Astrocyte (in vitro differentiated cells and primary cell): ENCODE data around the gene TOLLIP. TPM values are rescaled to one million over a fixed set of nuclear protein-coding genes. Genes with fewer than 3 reads are reported as not detected.

Experiments
- DNase-seq: peaks from one replicate; pipeline ENCODE4 v3.0.0-alpha.2; 2010; ENCODE audit warnings: low read depth
- FAIRE-seq: peaks from 2 replicates; lab custom pipeline; 2011; peaks lifted over from hg19 to GRCh38; lab: Jason Lieb, UNC
- H2AFZ ChIP-seq: 2 replicates; pipeline ENCODE4 v1.6.0; 2012; ENCODE audit warnings: low read depth, low read length, inconsistent platforms
- H3K27ac ChIP-seq: 2 replicates; pipeline ENCODE4 v1.5.1; 2011; ENCODE audit warnings: low read depth, low read length, inconsistent platforms
- H3K27me3 ChIP-seq: 2 replicates; pipeline ENCODE4 v1.6.0; 2011; ENCODE audit warnings: low read length, inconsistent platforms; ENCODE audit not compliant: insufficient read depth
- H3K36me3 ChIP-seq: 2 replicates; pipeline ENCODE4 v1.5.1; 2011; ENCODE audit warnings: low read length, inconsistent platforms; ENCODE audit not compliant: insufficient read depth
- H3K4me1 ChIP-seq: 2 replicates; pipeline ENCODE4 v1.5.1; 2011; ENCODE audit warnings: low read length, inconsistent platforms; ENCODE audit not compliant: insufficient read depth
- H3K4me2 ChIP-seq: 2 replicates; pipeline ENCODE4 v1.6.0; 2012; ENCODE audit warnings: low read length, inconsistent platforms
- H3K4me3 ChIP-seq: 2 replicates; pipeline ENCODE4 v1.5.1; 2011; ENCODE audit warnings: low read depth, mild to moderate bottlenecking, low read length, inconsistent platforms; ENCODE audit not compliant: insufficient read depth
- H3K79me2 ChIP-seq: 2 replicates; pipeline ENCODE4 v1.6.0; 2012; ENCODE audit warnings: mild to moderate bottlenecking, low read length, inconsistent platforms; ENCODE audit not compliant: insufficient read depth
- H3K9ac ChIP-seq: 2 replicates; pipeline ENCODE4 v1.6.0; 2012; ENCODE audit warnings: mild to moderate bottlenecking, low read length, inconsistent platforms
- H3K9me3 ChIP-seq: 2 replicates; pipeline ENCODE4 v1.5.1; 2012; ENCODE audit warnings: low read depth, mild to moderate bottlenecking, low read length, inconsistent platforms; ENCODE audit not compliant: insufficient read depth
- H4K20me1 ChIP-seq: 2 replicates; pipeline ENCODE4 v1.6.0; 2012; ENCODE audit warnings: low read length, inconsistent platforms; ENCODE audit not compliant: insufficient read depth
- H3K27ac Mint-ChIP-seq: one replicate; pipeline ENCODE4 v1.8.0; 2021; ENCODE audit warnings: mild to moderate bottlenecking, mixed read lengths; ENCODE audit not compliant: unreplicated experiment
- H3K27me3 Mint-ChIP-seq: one replicate; pipeline ENCODE4 v1.8.0; 2021; ENCODE audit warnings: low read depth, mixed read lengths; ENCODE audit not compliant: unreplicated experiment
- H3K36me3 Mint-ChIP-seq: one replicate; pipeline ENCODE4 v1.8.0; 2021; ENCODE audit warnings: low read depth, mixed read lengths; ENCODE audit not compliant: unreplicated experiment
- H3K4me1 Mint-ChIP-seq: one replicate; pipeline ENCODE4 v1.8.0; 2021; ENCODE audit warnings: low read depth, mixed read lengths; ENCODE audit not compliant: unreplicated experiment
- H3K4me3 Mint-ChIP-seq: one replicate; pipeline ENCODE4 v1.8.0; 2021; ENCODE audit warnings: mild to moderate bottlenecking, moderate library complexity, mixed read lengths; ENCODE audit not compliant: unreplicated experiment
- H3K9me3 Mint-ChIP-seq: one replicate; pipeline ENCODE4 v1.8.0; 2021; ENCODE audit warnings: mild to moderate bottlenecking, mixed read lengths; ENCODE audit not compliant: unreplicated experiment
- EZH2 ChIP-seq: IDR thresholded peaks from 2 replicates; pipeline ENCODE4 v1.6.1; 2012; ENCODE audit warnings: mild to moderate bottlenecking, low read length, inconsistent platforms; ENCODE audit not compliant: insufficient read depth
- total RNA-seq: library from RNA; stranded (reverse); gene quantifications from 2 replicates; pipeline ENCODE4 v1.2.1, GENCODE V29; 2021
- TF ChIP-seq, protein P1 (sequence below): IDR thresholded peaks from 2 replicates; pipeline ENCODE4 v1.5.1; 2011; ENCODE audit warnings: low read depth, mild to moderate bottlenecking, inconsistent platforms, low read length, moderate library complexity; ENCODE audit not compliant: insufficient read depth

Gene TOLLIP
- total RNA-seq, 1 donor from 2014 or later: 46.4 TPM

DNA sequence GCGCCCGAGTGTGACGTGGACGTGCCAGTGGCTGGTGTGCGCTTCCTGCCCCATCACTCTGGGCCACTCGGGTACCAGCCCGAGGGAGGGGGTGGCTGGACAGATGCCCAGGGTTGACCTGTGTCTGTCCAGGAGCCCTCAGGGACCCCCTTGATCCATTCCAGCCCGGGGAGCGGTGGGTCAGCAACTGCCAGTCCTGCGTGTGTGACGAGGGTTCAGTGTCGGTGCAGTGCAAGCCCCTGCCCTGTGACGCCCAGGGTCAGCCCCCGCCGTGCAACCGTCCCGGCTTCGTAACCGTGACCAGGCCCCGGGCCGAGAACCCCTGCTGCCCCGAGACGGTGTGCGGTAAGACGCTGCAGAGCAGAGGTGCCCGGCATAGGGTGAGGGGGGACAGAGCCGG is 52.1 kb downstream of the TOLLIP start:
- FAIRE-seq (no peak), DNase-seq (no peak)
- Histone ChIP-seq H3K27me3 (no peaks in the 10 kb centered on the region), H3K4me1 (no peaks in the 10 kb centered on the region), H3K36me3 (no peaks in the 10 kb centered on the region), H3K27ac (no peak overlapping the region), H3K9ac (no peak overlapping the region), H3K4me2 (no peak overlapping the region), H3K9me3 (no peaks in the 10 kb centered on the region), H3K4me3 (no peak overlapping the region), H4K20me1 (no peaks in the 10 kb centered on the region), H2AFZ (no peak overlapping the region), H3K79me2 (no peaks in the 10 kb centered on the region)
- H3K36me3 Mint-ChIP-seq: peaks cover 3% of the 10 kb centered on the region
- peaks cover 4% of the 10 kb centered on the region for H3K9me3 Mint-ChIP-seq
- no peaks in the 10 kb centered on the region for H3K4me1 Mint-ChIP-seq
- no peak overlapping the region for H3K4me3 Mint-ChIP-seq
- no peak overlapping the region for H3K27ac Mint-ChIP-seq
- TF ChIP-seq, protein P1, sequence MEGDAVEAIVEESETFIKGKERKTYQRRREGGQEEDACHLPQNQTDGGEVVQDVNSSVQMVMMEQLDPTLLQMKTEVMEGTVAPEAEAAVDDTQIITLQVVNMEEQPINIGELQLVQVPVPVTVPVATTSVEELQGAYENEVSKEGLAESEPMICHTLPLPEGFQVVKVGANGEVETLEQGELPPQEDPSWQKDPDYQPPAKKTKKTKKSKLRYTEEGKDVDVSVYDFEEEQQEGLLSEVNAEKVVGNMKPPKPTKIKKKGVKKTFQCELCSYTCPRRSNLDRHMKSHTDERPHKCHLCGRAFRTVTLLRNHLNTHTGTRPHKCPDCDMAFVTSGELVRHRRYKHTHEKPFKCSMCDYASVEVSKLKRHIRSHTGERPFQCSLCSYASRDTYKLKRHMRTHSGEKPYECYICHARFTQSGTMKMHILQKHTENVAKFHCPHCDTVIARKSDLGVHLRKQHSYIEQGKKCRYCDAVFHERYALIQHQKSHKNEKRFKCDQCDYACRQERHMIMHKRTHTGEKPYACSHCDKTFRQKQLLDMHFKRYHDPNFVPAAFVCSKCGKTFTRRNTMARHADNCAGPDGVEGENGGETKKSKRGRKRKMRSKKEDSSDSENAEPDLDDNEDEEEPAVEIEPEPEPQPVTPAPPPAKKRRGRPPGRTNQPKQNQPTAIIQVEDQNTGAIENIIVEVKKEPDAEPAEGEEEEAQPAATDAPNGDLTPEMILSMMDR: no peak
- no peak for TF ChIP-seq EZH2
- peaks cover 4% of the 10 kb centered on the region for H3K27me3 Mint-ChIP-seq

DNA sequence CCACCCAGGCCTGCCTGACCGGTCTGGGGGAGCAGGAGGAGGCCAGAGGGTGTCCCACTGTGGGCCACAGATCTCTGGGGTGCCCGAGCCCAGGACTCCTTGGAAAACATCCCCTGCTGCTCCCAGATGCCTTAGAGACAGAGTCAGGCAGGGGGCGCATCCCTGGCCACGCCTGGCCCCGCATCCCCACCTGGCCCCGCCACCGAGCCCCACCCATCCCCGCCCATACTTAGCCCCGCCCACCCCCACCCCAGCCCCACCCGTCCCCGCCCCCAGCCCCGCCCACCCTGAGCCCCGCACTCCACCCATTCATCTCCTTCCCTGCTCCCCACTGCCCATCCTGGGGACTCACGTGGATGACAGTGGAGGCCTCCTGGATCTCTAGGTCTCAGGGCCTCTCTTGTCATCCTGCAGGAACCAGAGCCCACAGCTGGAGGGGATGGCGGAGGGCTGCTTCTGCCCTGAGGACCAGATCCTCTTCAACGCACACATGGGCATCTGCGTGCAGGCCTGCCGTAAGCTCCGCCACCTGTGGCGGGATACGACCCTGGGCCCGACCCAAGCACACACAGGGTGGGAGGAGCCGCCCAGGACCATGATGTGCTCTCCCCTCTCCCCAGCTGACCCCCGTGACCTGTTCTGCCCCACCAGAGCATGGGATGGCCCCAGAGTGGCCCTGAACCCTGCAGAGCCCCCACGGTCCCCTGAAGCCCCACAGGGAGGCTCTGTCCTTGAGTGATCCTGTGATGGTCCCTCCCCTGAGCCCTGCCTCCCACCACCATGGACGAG is 53.0 kb downstream of the TOLLIP start:
- H3K9me3 Mint-ChIP-seq: peaks cover 7% of the 10 kb centered on the region
- H3K36me3 ChIP-seq: no peaks in the 10 kb centered on the region
- no peak overlapping the region for H2AFZ ChIP-seq
- TF ChIP-seq, protein P1: no peak
- no peak for TF ChIP-seq EZH2
- H4K20me1 ChIP-seq: no peaks in the 10 kb centered on the region
- no peak overlapping the region for H3K27ac Mint-ChIP-seq
- H3K27me3 Mint-ChIP-seq: peaks cover 4% of the 10 kb centered on the region
- no peak overlapping the region for H3K27ac ChIP-seq
- H3K36me3 Mint-ChIP-seq: peaks cover 3% of the 10 kb centered on the region
- no peaks in the 10 kb centered on the region for H3K4me1 Mint-ChIP-seq
- H3K9ac ChIP-seq: no peak overlapping the region
- DNase-seq (no peak), FAIRE-seq (no peak)
- no peak overlapping the region for H3K4me3 ChIP-seq
- H3K9me3 ChIP-seq: peaks cover 1% of the 10 kb centered on the region
- no peak overlapping the region for H3K4me3 Mint-ChIP-seq
- no peaks in the 10 kb centered on the region for H3K27me3 ChIP-seq
- H3K4me1 ChIP-seq: no peaks in the 10 kb centered on the region
- no peak overlapping the region for H3K4me2 ChIP-seq
- H3K79me2 ChIP-seq: no peaks in the 10 kb centered on the region

DNA sequence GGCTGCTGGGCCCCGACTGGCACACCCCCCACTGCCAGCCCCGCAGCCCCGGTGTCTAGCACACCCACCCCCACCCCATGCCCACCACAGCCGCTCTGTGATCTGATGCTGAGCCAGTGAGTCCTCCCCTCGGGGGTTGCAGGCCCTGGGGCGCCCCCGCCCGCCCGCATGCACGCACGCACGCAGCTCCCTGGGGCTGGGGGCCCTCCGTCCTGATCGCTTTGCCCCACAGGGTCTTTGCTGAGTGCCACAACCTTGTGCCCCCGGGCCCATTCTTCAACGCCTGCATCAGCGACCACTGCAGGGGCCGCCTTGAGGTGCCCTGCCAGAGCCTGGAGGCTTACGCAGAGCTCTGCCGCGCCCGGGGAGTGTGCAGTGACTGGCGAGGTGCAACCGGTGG is 54.3 kb downstream of the TOLLIP start:
- peaks cover 12% of the 10 kb centered on the region for H3K9me3 Mint-ChIP-seq
- peaks cover 3% of the 10 kb centered on the region for H3K36me3 Mint-ChIP-seq

More for the DNA sequence above, 54.3 kb downstream of the TOLLIP start:
- H3K4me1 ChIP-seq: no peaks in the 10 kb centered on the region
- peaks cover 5% of the 10 kb centered on the region for H3K9me3 ChIP-seq
- no peaks in the 10 kb centered on the region for H3K36me3 ChIP-seq
- peaks cover 6% of the 10 kb centered on the region for H3K27me3 Mint-ChIP-seq
- FAIRE-seq (no peak), DNase-seq (no peak)
- no peak overlapping the region for H3K9ac ChIP-seq
- H3K4me2 ChIP-seq: no peak overlapping the region
- no peaks in the 10 kb centered on the region for H4K20me1 ChIP-seq
- H3K79me2 ChIP-seq: no peaks in the 10 kb centered on the region
- no peak overlapping the region for H3K27ac Mint-ChIP-seq
- H3K4me3 ChIP-seq: no peak overlapping the region
- H3K27ac ChIP-seq: no peak overlapping the region
- H3K4me3 Mint-ChIP-seq: no peak overlapping the region
- no peak for TF ChIP-seq EZH2
- TF ChIP-seq, protein P1: no peak
- no peaks in the 10 kb centered on the region for H3K4me1 Mint-ChIP-seq
- H3K27me3 ChIP-seq: no peaks in the 10 kb centered on the region
- no peak overlapping the region for H2AFZ ChIP-seq
